ENCODE results near the gene MRPL53.

Gene MRPL53

GRCh38 chr2:74425523-74425922 is 47.0 kb downstream of the MRPL53 start:
- no peak for DNase-seq (ENCODE audit: low spot score)

- no peak for DNase-seq (ENCODE audit: low spot score)
These were observed 47.5 kb downstream of the MRPL53 start for GRCh38 chr2:74424995-74425406.

GRCh38 chr2:74424139-74424992 is 48.1 kb downstream of the MRPL53 start:
- no peak for DNase-seq (ENCODE audit: low spot score)

- no peak for DNase-seq (ENCODE audit: low spot score)
These were observed 49.0 kb downstream of the MRPL53 start for GRCh38 chr2:74423231-74424095.
